Suprapubic skin (tissue), 4 donors: ENCODE data around the gene CCDC127.
"Not testable (repeated sequence)": the region's sequence is repeated elsewhere in the genome, so short reads cannot be mapped to it uniquely, and the experiment has no call there.

Source experiments
- EP300 ChIP-seq: sonication (generic); formaldehyde crosslinking; IDR thresholded peaks from one replicate; pipeline ENCODE4 v1.6.1; 2017; ENCODE audit warnings: antibody characterized with exemption
- POLR2A ChIP-seq, 2 donors: fragments of 450-650 bp; IDR thresholded peaks; one replicate each; pipeline ENCODE4 v1.6.1; 2017; ENCODE audit warnings: antibody characterized with exemption in 2 of 2, mild to moderate bottlenecking in 2 of 2, moderate library complexity in 2 of 2
- POLR2AphosphoS5 ChIP-seq, 3 donors: sonication (generic); formaldehyde crosslinking; IDR thresholded peaks; one replicate each; pipeline ENCODE4 v1.6.1; 2017; ENCODE audit warnings: antibody characterized with exemption in 3 of 3
- TF ChIP-seq, protein P1 (sequence below), 2 donors: fragments of 200-600 bp in 1 of 2; fragments of 450-650 bp in 1 of 2; sonication (generic) in 1 of 2; IDR thresholded peaks; one replicate each; pipeline ENCODE4 v1.5.1; 2016 to 2019; ENCODE audit warnings: antibody characterized with exemption in 2 of 2, mild to moderate bottlenecking in 1 of 2, moderate library complexity in 1 of 2

DNA sequence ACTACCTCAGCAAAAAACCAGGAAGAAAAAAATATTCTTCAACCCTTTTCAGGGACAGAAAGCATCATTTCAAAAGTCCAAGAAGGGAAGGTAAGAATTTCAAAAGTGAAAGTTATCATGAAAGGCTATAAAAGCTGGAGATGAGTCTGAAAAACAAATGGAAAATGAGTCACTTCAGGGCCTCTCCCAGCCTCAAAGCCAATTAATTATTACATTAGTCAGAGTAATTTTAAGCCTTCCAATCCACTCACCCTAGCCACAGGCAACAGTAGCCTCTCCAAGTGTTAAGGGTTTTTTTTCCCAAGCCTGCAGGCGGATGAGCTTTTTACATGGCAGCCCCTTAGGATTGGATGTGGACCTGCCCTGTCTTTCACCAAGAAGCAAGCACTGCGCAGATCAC lies 2.7 kb downstream of the CCDC127 start:
- not testable (repeated sequence) for TF ChIP-seq POLR2A (IDR thresholded peaks at IDR 0.05); POLR2AphosphoS5 (IDR thresholded peaks at IDR 0.05); EP300
- TF ChIP-seq, protein P1, sequence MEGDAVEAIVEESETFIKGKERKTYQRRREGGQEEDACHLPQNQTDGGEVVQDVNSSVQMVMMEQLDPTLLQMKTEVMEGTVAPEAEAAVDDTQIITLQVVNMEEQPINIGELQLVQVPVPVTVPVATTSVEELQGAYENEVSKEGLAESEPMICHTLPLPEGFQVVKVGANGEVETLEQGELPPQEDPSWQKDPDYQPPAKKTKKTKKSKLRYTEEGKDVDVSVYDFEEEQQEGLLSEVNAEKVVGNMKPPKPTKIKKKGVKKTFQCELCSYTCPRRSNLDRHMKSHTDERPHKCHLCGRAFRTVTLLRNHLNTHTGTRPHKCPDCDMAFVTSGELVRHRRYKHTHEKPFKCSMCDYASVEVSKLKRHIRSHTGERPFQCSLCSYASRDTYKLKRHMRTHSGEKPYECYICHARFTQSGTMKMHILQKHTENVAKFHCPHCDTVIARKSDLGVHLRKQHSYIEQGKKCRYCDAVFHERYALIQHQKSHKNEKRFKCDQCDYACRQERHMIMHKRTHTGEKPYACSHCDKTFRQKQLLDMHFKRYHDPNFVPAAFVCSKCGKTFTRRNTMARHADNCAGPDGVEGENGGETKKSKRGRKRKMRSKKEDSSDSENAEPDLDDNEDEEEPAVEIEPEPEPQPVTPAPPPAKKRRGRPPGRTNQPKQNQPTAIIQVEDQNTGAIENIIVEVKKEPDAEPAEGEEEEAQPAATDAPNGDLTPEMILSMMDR (IDR thresholded peaks at IDR 0.05) = not testable (repeated sequence)
